Chondrocyte (in vitro differentiated cells): ENCODE data around the gene RSKR. TPM values are rescaled to one million over a fixed set of nuclear protein-coding genes. Genes with fewer than 3 reads are reported as not detected.

Experiments used
- DNase-seq: peaks from one replicate; pipeline ENCODE4 v3.0.0; 2021; ENCODE audit warnings: mixed read lengths, low spot score
- H3K27ac Mint-ChIP-seq: one replicate; pipeline ENCODE4 v1.8.0; 2021; ENCODE audit warnings: mild to moderate bottlenecking, moderate library complexity, mixed read lengths; ENCODE audit not compliant: unreplicated experiment
- H3K27me3 Mint-ChIP-seq: 2 replicates; pipeline ENCODE4 v1.8.0; 2021; ENCODE audit warnings: low read depth, mixed read lengths
- H3K36me3 Mint-ChIP-seq: 2 replicates; pipeline ENCODE4 v1.8.0; 2021; ENCODE audit warnings: low read depth, mixed read lengths
- H3K4me1 Mint-ChIP-seq: 2 replicates; pipeline ENCODE4 v1.8.0; 2021; ENCODE audit warnings: low read depth, mild to moderate bottlenecking, mixed read lengths
- H3K4me3 Mint-ChIP-seq: one replicate; pipeline ENCODE4 v1.8.0; 2021; ENCODE audit warnings: mild to moderate bottlenecking, moderate library complexity, mixed read lengths; ENCODE audit not compliant: unreplicated experiment
- H3K9me3 Mint-ChIP-seq: 2 replicates; pipeline ENCODE4 v1.8.0; 2021; ENCODE audit warnings: low read depth, mixed read lengths
- total RNA-seq: library from RNA; stranded (reverse); gene quantifications from 3 replicates; pipeline ENCODE4 v1.2.1, GENCODE V29; 2021
- TF ChIP-seq, protein P1 (sequence below): fragments of 200-600 bp; sonication (generic); IDR thresholded peaks from 2 replicates; pipeline ENCODE4 v1.5.0; 2021; ENCODE audit warnings: antibody characterized with exemption, mild to moderate bottlenecking, moderate library complexity

RSKR gene
- total RNA-seq, 1 donor from 2014 or later: 4.7 TPM

GRCh38 chr17:28626818-28627217 lies 12.8 kb upstream of the RSKR start:
- no peak overlapping the region for H3K4me3 Mint-ChIP-seq
- TF ChIP-seq, protein P1, sequence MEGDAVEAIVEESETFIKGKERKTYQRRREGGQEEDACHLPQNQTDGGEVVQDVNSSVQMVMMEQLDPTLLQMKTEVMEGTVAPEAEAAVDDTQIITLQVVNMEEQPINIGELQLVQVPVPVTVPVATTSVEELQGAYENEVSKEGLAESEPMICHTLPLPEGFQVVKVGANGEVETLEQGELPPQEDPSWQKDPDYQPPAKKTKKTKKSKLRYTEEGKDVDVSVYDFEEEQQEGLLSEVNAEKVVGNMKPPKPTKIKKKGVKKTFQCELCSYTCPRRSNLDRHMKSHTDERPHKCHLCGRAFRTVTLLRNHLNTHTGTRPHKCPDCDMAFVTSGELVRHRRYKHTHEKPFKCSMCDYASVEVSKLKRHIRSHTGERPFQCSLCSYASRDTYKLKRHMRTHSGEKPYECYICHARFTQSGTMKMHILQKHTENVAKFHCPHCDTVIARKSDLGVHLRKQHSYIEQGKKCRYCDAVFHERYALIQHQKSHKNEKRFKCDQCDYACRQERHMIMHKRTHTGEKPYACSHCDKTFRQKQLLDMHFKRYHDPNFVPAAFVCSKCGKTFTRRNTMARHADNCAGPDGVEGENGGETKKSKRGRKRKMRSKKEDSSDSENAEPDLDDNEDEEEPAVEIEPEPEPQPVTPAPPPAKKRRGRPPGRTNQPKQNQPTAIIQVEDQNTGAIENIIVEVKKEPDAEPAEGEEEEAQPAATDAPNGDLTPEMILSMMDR: no peak
- no peaks in the 10 kb centered on the region for H3K27me3 Mint-ChIP-seq
- no peak for DNase-seq
- no peaks in the 10 kb centered on the region for H3K4me1 Mint-ChIP-seq
- no peaks in the 10 kb centered on the region for H3K9me3 Mint-ChIP-seq
- H3K27ac Mint-ChIP-seq: no peak overlapping the region
- peaks cover 42% of the 10 kb centered on the region for H3K36me3 Mint-ChIP-seq

- H3K27me3 Mint-ChIP-seq: no peaks in the 10 kb centered on the region
- no peak for DNase-seq
- H3K9me3 Mint-ChIP-seq: no peaks in the 10 kb centered on the region
- no peaks in the 10 kb centered on the region for H3K4me1 Mint-ChIP-seq
- no peak overlapping the region for H3K4me3 Mint-ChIP-seq
- TF ChIP-seq, protein P1: no peak
- no peak overlapping the region for H3K27ac Mint-ChIP-seq
- H3K36me3 Mint-ChIP-seq: peaks cover 44% of the 10 kb centered on the region
These were observed 10.2 kb upstream of the RSKR start for GRCh38 chr17:28624148-28624547.

DNA sequence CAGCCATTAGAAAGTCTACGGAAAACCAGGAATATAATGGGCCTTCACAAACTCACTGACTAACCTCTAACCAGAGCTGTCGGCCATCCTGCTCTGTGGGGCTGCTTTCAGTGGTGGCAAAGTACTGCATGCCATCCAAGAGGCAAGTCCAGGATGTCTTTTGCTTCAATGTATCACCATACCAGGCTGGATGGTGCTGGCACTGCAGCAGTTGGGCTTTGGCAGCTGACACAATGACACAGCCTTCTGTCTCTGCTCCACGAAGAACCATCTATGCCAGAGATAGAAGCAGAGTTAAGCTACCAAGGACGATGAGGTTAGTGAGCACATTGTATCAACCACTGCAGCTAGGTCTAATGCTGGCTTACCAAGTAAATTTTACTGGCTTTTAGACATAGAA lies 9.7 kb upstream of the RSKR start:
- H3K36me3 Mint-ChIP-seq: peaks cover 47% of the 10 kb centered on the region
- DNase-seq: no peak
- no peak overlapping the region for H3K4me3 Mint-ChIP-seq
- no peaks in the 10 kb centered on the region for H3K9me3 Mint-ChIP-seq
- no peak overlapping the region for H3K27ac Mint-ChIP-seq
- no peaks in the 10 kb centered on the region for H3K27me3 Mint-ChIP-seq
- TF ChIP-seq, protein P1: no peak
- H3K4me1 Mint-ChIP-seq: no peaks in the 10 kb centered on the region

DNA sequence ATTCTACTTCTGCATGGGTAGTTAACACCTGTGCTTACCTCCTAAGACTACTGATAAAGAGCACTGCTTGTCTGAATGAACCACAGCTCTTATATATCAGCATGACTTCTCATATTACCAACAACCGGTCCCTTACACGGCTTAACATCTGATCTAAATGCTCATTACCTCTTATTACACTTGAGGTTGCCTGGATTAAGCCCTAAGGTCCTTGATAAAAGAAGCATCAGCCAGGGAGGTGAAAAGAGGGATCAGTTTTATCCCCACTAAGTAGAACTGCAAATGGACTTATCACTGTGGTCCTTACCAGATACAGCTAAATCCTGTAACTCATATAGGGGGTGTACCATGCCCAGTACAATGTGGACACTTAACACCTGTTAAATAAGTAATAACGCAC lies 8.2 kb upstream of the RSKR start:
- Mint-ChIP-seq H3K27ac (no peak overlapping the region), H3K36me3 (peaks cover 46% of the 10 kb centered on the region), H3K27me3 (no peaks in the 10 kb centered on the region), H3K4me1 (no peaks in the 10 kb centered on the region), H3K4me3 (no peak overlapping the region), H3K9me3 (no peaks in the 10 kb centered on the region)
- TF ChIP-seq, protein P1: no peak
- no peak for DNase-seq

DNA sequence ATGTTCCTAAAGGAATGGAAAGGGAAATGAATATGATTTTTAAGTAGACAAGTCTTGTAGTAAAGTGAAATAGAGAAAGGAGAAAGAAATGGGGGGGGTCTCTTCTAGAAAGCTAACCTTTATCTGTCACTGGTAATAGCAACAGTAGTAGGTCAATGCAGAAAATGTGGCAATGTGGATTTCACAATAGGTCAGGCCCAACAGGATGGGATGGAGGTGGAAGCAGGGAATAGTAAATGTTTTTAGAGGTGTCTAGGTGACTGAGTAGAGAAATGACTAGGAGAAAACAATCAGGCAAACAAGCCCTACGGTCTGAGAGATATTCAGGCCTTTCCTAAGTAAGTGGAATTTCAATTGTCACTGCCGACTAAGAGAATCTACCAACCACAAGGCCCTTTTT lies 6.0 kb upstream of the RSKR start:
- TF ChIP-seq, protein P1: no peak
- no peak overlapping the region for H3K27ac Mint-ChIP-seq
- H3K4me1 Mint-ChIP-seq: no peaks in the 10 kb centered on the region
- H3K27me3 Mint-ChIP-seq: no peaks in the 10 kb centered on the region
- H3K36me3 Mint-ChIP-seq: peaks cover 54% of the 10 kb centered on the region
- no peak for DNase-seq
- H3K9me3 Mint-ChIP-seq: no peaks in the 10 kb centered on the region
- no peak overlapping the region for H3K4me3 Mint-ChIP-seq
